GM19467 (cell line): ENCODE results near the gene ZFP28.

Source experiments
- ATAC-seq: cut with Tn5 transposase; IDR thresholded peaks from one replicate; pipeline ENCODE4 v1.9.1; 2021; ENCODE audit warnings: mild to moderate bottlenecking, moderate library complexity; ENCODE audit not compliant: unreplicated experiment

The ZFP28 gene

GRCh38 chr19:56595548-56595899 is 56.8 kb downstream of the ZFP28 start:
- no peak for ATAC-seq

GRCh38 chr19:56596676-56597075 is 57.9 kb downstream of the ZFP28 start:
- ATAC-seq = no peak

DNA sequence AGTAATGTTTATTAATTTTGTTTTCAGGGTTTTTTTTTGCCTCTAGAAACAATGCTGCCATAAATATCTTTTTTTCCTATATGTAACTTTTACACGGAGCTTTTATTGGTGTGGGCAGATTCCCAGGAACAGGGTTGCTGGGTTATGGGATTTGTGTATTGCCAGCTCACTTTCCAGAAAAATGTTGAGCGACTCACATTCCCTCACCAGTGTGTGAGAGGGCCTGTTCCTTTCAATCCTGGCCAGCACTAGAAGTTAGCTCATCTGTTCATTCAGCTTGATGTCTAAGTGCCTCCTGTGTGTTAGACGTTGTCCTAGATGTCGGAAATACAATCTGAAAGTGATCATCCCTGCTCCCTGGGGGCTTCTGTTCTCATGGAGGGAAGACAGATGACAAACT is 58.9 kb downstream of the ZFP28 start:
- no peak for ATAC-seq

- no peak for ATAC-seq
These were observed 62.6 kb downstream of the ZFP28 start for GRCh38 chr19:56601375-56601774.

DNA sequence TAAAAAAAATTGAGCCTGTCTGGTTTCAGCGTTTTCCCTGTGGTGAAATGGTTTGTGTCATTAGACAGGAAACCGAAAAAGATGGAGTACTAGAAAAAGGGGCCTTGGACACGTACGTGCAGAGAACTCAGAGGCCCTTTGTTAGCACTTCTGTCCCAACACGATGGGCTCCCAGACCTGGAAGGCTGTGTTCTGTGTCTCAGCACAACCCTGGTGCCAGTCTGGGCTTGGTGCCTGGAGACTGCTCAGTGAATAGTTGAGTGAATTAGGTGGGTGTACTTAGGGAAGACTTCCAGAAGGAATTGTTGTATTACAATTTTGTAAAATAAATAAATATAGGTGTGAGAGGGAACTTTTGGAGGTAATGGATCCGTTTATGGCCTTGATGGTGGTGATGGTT is 65.1 kb downstream of the ZFP28 start:
- ATAC-seq = no peak
